Esophagus muscularis mucosa (tissue), 3 donors: ENCODE data around the gene OGFRL1.

Experiments
- CTCF ChIP-seq, 3 experiments: fragments of 200-600 bp in 2 of 3; fragments of 450-650 bp in 1 of 3; sonication (generic) in 2 of 3; IDR thresholded peaks; one replicate each; pipeline ENCODE4 v1.5.1; 2017 to 2019; ENCODE audit warnings: antibody characterized with exemption in 3 of 3, mild to moderate bottlenecking in 2 of 3, moderate library complexity in 1 of 3
- POLR2A ChIP-seq: fragments of 450-650 bp; IDR thresholded peaks from one replicate; pipeline ENCODE4 v1.6.1; 2017; ENCODE audit warnings: antibody characterized with exemption, moderate library complexity, mild to moderate bottlenecking, low read depth
- POLR2AphosphoS5 ChIP-seq, 2 donors: sonication (generic); formaldehyde crosslinking; IDR thresholded peaks; one replicate each; pipeline ENCODE4 v1.6.1; 2017; ENCODE audit warnings: antibody characterized with exemption in 2 of 2

- TF ChIP-seq POLR2AphosphoS5 (IDR thresholded peaks at IDR 0.05) = no peak
- TF ChIP-seq CTCF (IDR thresholded peaks at IDR 0.05) = no peak
- no peak for TF ChIP-seq POLR2A
These were observed 25.7 kb upstream of the OGFRL1 start for GRCh38 chr6:71262914-71263313.
